Glutamatergic neuron (in vitro differentiated cells): Measurements from ENCODE around the gene RETREG1. TPM values are rescaled to one million over a fixed set of nuclear protein-coding genes. Genes with fewer than 3 reads are reported as not detected.

ENCODE experiments used
- DNase-seq: peaks from one replicate; pipeline ENCODE4 v3.0.0; 2022
- H3K27ac Mint-ChIP-seq: one replicate; pipeline ENCODE4 v1.8.0; 2020; ENCODE audit warnings: mild to moderate bottlenecking, mixed read lengths, inconsistent platforms; ENCODE audit not compliant: unreplicated experiment
- H3K27me3 Mint-ChIP-seq: one replicate; pipeline ENCODE4 v1.8.0; 2020; ENCODE audit warnings: mild to moderate bottlenecking, moderate library complexity, mixed read lengths, inconsistent platforms; ENCODE audit not compliant: unreplicated experiment
- H3K36me3 Mint-ChIP-seq: one replicate; pipeline ENCODE4 v1.8.0; 2020; ENCODE audit warnings: mild to moderate bottlenecking, mixed read lengths, inconsistent platforms; ENCODE audit not compliant: unreplicated experiment
- H3K4me1 Mint-ChIP-seq: one replicate; pipeline ENCODE4 v1.8.0; 2020; ENCODE audit warnings: mild to moderate bottlenecking, low read depth, mixed read lengths, inconsistent platforms; ENCODE audit not compliant: unreplicated experiment
- H3K4me3 Mint-ChIP-seq: one replicate; pipeline ENCODE4 v1.8.0; 2020; ENCODE audit warnings: mild to moderate bottlenecking, mixed read lengths, inconsistent platforms; ENCODE audit not compliant: unreplicated experiment
- H3K9me3 Mint-ChIP-seq: one replicate; pipeline ENCODE4 v1.8.0; 2020; ENCODE audit warnings: mild to moderate bottlenecking, moderate library complexity, mixed read lengths, inconsistent platforms; ENCODE audit not compliant: unreplicated experiment
- CTCF ChIP-seq: fragments of 200-600 bp; sonication (generic); IDR thresholded peaks from one replicate; pipeline ENCODE4 v1.5.0; 2021; ENCODE audit not compliant: partially characterized antibody, unreplicated experiment
- total RNA-seq: library from RNA; stranded (reverse); fragmentation: NEBNext Ultra II Directional; extraction: Animal tissue kit (Norgen Biotek cat#: 25700); gene quantifications from one replicate; pipeline ENCODE4 v1.2.1, GENCODE V29; 2021; ENCODE audit not compliant: unreplicated experiment

The RETREG1 gene
- total RNA-seq, 1 donor from 2014 or later: 6.3 TPM

GRCh38 chr5:16557477-16557876 is 59.3 kb downstream of the RETREG1 start:
- H3K9me3 Mint-ChIP-seq: no peaks in the 10 kb centered on the region
- H3K27ac Mint-ChIP-seq: no peak overlapping the region
- no peaks in the 10 kb centered on the region for H3K36me3 Mint-ChIP-seq

GRCh38 chr5:16554110-16554509 is 62.7 kb downstream of the RETREG1 start:
- no peak for TF ChIP-seq CTCF
- Mint-ChIP-seq H3K36me3 (no peaks in the 10 kb centered on the region), H3K9me3 (peaks cover 3% of the 10 kb centered on the region), H3K27ac (no peak overlapping the region), H3K4me1 (peaks cover 5% of the 10 kb centered on the region), H3K27me3 (peaks cover 4% of the 10 kb centered on the region), H3K4me3 (no peak overlapping the region)
- no peak for DNase-seq

More at GRCh38 chr5:16557477-16557876, 59.3 kb downstream of the RETREG1 start:
- Mint-ChIP-seq H3K4me3 (no peak overlapping the region), H3K27me3 (peaks cover 1% of the 10 kb centered on the region), H3K4me1 (peaks cover 5% of the 10 kb centered on the region)
- DNase-seq: no peak
- no peak for TF ChIP-seq CTCF

- H3K36me3 Mint-ChIP-seq: no peaks in the 10 kb centered on the region
- TF ChIP-seq CTCF: peak; percentile 80
- peak; percentile 86 for DNase-seq
- no peak overlapping the region for H3K4me3 Mint-ChIP-seq
- peak overlapping the region; percentile 3 for H3K27ac Mint-ChIP-seq
- H3K4me1 Mint-ChIP-seq: peaks cover 5% of the 10 kb centered on the region
- peaks cover 3% of the 10 kb centered on the region for H3K9me3 Mint-ChIP-seq
- peaks cover 4% of the 10 kb centered on the region for H3K27me3 Mint-ChIP-seq
Measured at GRCh38 chr5:16552666-16553343, 64.0 kb downstream of the RETREG1 start.

GRCh38 chr5:16551628-16552027 is 65.2 kb downstream of the RETREG1 start:
- Mint-ChIP-seq H3K4me1 (peaks cover 5% of the 10 kb centered on the region), H3K36me3 (no peaks in the 10 kb centered on the region), H3K27ac (no peak overlapping the region), H3K27me3 (peaks cover 4% of the 10 kb centered on the region), H3K9me3 (peaks cover 3% of the 10 kb centered on the region), H3K4me3 (no peak overlapping the region)
- no peak for TF ChIP-seq CTCF
- no peak for DNase-seq

GRCh38 chr5:16550316-16550952 is 66.4 kb downstream of the RETREG1 start:
- H3K9me3 Mint-ChIP-seq: peaks cover 3% of the 10 kb centered on the region
- no peaks in the 10 kb centered on the region for H3K36me3 Mint-ChIP-seq
- DNase-seq: peak; percentile 56
- no peak overlapping the region for H3K4me3 Mint-ChIP-seq
- peaks cover 4% of the 10 kb centered on the region for H3K27me3 Mint-ChIP-seq
- no peak overlapping the region for H3K27ac Mint-ChIP-seq
- TF ChIP-seq CTCF: peak; percentile 85
- peaks cover 8% of the 10 kb centered on the region for H3K4me1 Mint-ChIP-seq
